KMS-11 (cell line): Measurements from ENCODE around the gene ZNF14.
"Not testable (repeated sequence)": the region's sequence is repeated elsewhere in the genome, so short reads cannot be mapped to it uniquely, and the experiment has no call there.

ENCODE experiments used
- H2AFZ ChIP-seq: fragments of 200-600 bp; sonication (generic); 2 replicates; pipeline ENCODE4 v1.6.1; 2016; ENCODE audit warnings: antibody characterized with exemption, mixed run types, low read depth
- H3K27ac ChIP-seq: fragments of 200-600 bp; sonication (generic); 2 replicates; pipeline ENCODE4 v1.6.1; 2016; ENCODE audit warnings: mild to moderate bottlenecking, mixed run types
- H3K27me3 ChIP-seq: fragments of 200-600 bp; sonication (generic); 2 replicates; pipeline ENCODE4 v1.6.1; 2017; ENCODE audit warnings: mild to moderate bottlenecking, low read depth, mixed run types, moderate library complexity; ENCODE audit not compliant: insufficient read depth
- H3K36me3 ChIP-seq: fragments of 200-600 bp; sonication (generic); 2 replicates; pipeline ENCODE4 v1.6.1; 2017; ENCODE audit warnings: mild to moderate bottlenecking, mixed run types; ENCODE audit not compliant: insufficient read depth
- H3K4me1 ChIP-seq: fragments of 200-600 bp; sonication (generic); 2 replicates; pipeline ENCODE4 v1.6.1; 2016; ENCODE audit warnings: mild to moderate bottlenecking, low read depth, mixed run types; ENCODE audit not compliant: poor library complexity, severe bottlenecking
- H3K4me2 ChIP-seq: fragments of 200-600 bp; sonication (generic); 2 replicates; pipeline ENCODE4 v1.7.0; 2016; ENCODE audit warnings: mild to moderate bottlenecking, mixed run types
- H3K4me3 ChIP-seq: fragments of 200-600 bp; sonication (generic); IDR thresholded peaks from 2 replicates; pipeline ENCODE4 v1.6.1; 2017; ENCODE audit warnings: low read depth, low read length, mixed read lengths; ENCODE audit not compliant: insufficient read depth
- H3K79me2 ChIP-seq: fragments of 200-600 bp; sonication (generic); 2 replicates; pipeline ENCODE4 v1.6.1; 2016; ENCODE audit warnings: low read depth, mixed run types; ENCODE audit not compliant: insufficient read depth
- H3K9ac ChIP-seq: fragments of 200-600 bp; sonication (generic); 2 replicates; pipeline ENCODE4 v1.6.1; 2016; ENCODE audit warnings: mild to moderate bottlenecking, mixed run types
- H4K20me1 ChIP-seq: fragments of 200-600 bp; sonication (generic); 2 replicates; pipeline ENCODE4 v1.6.1; 2016; ENCODE audit warnings: mild to moderate bottlenecking, mixed run types; ENCODE audit not compliant: insufficient read depth
- CTCF ChIP-seq: fragments of 200-600 bp; sonication (generic); conservative IDR thresholded peaks from 2 replicates; pipeline ENCODE4 v1.6.1; 2017; ENCODE audit warnings: low read depth, mild to moderate bottlenecking, antibody characterized with exemption, low read length, moderate library complexity, mixed read lengths

Gene ZNF14

DNA sequence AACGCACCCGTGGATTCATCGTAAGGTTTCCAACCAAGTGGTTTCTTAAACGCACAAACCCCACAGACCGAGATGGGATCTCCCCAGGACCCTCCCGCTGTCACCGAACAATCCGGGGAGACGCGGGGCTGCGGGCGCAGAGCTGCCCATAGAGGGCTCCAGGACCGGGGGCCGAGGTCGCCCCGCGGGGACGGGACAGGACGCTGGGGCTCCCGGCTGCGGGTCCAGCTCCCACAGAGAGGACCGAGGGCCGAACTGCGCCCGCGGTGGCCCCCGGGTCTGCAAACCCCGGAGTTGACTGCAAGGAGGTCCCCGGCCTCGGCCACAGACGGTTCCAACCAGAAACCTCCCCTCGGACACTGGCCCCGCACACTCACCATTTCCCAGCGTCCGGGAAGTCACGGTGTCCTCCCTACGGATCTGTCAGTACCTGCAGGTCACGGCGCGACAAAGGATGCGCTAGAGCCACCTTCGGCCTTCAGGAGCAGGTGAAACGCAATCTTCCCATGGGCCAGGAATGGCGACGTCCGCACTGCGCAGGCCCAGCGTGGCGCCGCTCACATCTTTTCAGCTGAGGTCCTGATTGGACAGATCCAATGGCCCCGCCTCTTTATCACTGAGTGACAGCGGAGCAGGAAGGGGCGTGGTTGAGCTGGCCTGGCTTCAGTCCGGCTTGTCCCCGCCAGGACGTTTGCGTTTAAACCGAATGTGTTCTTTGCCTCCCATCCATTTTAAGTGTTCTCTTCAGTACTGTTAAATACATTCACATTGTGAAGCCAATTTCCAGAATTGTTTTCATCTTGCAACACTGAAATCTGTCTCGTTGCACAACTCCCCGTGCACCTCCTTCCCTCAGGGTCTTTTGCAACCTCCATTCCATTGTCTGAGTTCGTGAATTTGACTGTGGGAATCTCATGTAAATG, at the start of gene ZNF14:
Gene ZNF14, minus strand, starts transcription at position 534 of the 923 bp plus-strand sequence. Its CDS starts 154 bp downstream, at position 380.
- Histone ChIP-seq H3K4me2 (peak within 1 kb of the TSS; percentile 43), H3K9ac (no peak within 1 kb of the TSS; the same call in 1 of the 2 replicates), H3K4me1 (no peaks in the 10 kb centered on the region), H2AFZ (peak within 1 kb of the TSS; percentile 65), H4K20me1 (no peaks in the 10 kb centered on the region), H3K27ac (no peak within 1 kb of the TSS), H3K36me3 (no peaks in the 10 kb centered on the region), H3K4me3 (no peak within 1 kb of the TSS), H3K27me3 (no peaks in the 10 kb centered on the region), H3K79me2 (no peaks in the 10 kb centered on the region)
- TF ChIP-seq CTCF = no peak

GRCh38 chr19:19781791-19782190, 48.9 kb upstream of the ZNF14 start:
- not testable (repeated sequence) for H3K36me3 ChIP-seq, H4K20me1 ChIP-seq, H3K27me3 ChIP-seq, H2AFZ ChIP-seq, H3K4me1 ChIP-seq, H3K4me2 ChIP-seq, H3K4me3 ChIP-seq, H3K9ac ChIP-seq, H3K27ac ChIP-seq
- peaks cover 12% of the 10 kb centered on the region; the same call in 1 of the 2 replicates for H3K79me2 ChIP-seq

- H3K27ac ChIP-seq = no peak overlapping the region
- no peaks in the 10 kb centered on the region for H3K36me3 ChIP-seq
- H3K4me1 ChIP-seq = peaks cover 23% of the 10 kb centered on the region
- no peaks in the 10 kb centered on the region for H3K27me3 ChIP-seq
- peaks cover 13% of the 10 kb centered on the region; the same call in 1 of the 2 replicates for H3K79me2 ChIP-seq
- no peak for TF ChIP-seq CTCF
- H3K4me3 ChIP-seq = no peak overlapping the region
- no peak overlapping the region for H3K9ac ChIP-seq
- H2AFZ ChIP-seq = no peak overlapping the region
- H3K4me2 ChIP-seq = no peak overlapping the region
- H4K20me1 ChIP-seq = no peaks in the 10 kb centered on the region
Measured at GRCh38 chr19:19778666-19779065, 45.8 kb upstream of the ZNF14 start.

DNA sequence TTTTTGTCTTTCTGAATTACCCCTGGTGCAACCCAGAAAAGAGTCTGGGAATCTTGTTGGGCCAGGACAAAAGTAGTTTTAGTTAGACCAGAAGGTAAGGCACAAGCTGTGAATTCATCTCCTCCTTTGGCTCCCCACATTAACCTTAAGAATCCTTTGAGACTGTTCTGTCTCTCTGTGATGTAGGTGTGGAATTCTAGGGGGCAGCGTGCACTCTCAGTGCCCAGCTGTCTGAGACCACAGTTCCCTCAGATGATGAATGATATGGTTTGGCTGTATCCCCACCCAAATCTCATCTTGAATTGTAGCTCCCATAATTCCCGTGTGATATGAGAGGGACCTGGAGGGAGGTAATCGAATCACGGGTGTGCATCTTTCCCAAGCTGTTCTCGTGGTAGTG, 44.8 kb upstream of the ZNF14 start:
- no peak overlapping the region for H3K27ac ChIP-seq
- H2AFZ ChIP-seq = no peak overlapping the region
- no peaks in the 10 kb centered on the region for H4K20me1 ChIP-seq
- H3K4me1 ChIP-seq = peaks cover 23% of the 10 kb centered on the region
- no peaks in the 10 kb centered on the region for H3K27me3 ChIP-seq
- H3K36me3 ChIP-seq = no peaks in the 10 kb centered on the region
- no peak overlapping the region for H3K9ac ChIP-seq
- peaks cover 13% of the 10 kb centered on the region; the same call in 1 of the 2 replicates for H3K79me2 ChIP-seq
- no peak for TF ChIP-seq CTCF
- no peak overlapping the region for H3K4me3 ChIP-seq
- H3K4me2 ChIP-seq = peak overlapping the region; percentile 98; the same call in 1 of the 2 replicates
